Measurements from ENCODE around the gene AHNAK2. TPM values are rescaled to one million over a fixed set of nuclear protein-coding genes. Genes with fewer than 3 reads are reported as not detected.
A peak's percentile ranks its signal among the peaks of the same experiment; 100 is the strongest.

AHNAK2 gene
- total RNA-seq, 1 experiment from 2014 or later = 45.0 TPM

DNA sequence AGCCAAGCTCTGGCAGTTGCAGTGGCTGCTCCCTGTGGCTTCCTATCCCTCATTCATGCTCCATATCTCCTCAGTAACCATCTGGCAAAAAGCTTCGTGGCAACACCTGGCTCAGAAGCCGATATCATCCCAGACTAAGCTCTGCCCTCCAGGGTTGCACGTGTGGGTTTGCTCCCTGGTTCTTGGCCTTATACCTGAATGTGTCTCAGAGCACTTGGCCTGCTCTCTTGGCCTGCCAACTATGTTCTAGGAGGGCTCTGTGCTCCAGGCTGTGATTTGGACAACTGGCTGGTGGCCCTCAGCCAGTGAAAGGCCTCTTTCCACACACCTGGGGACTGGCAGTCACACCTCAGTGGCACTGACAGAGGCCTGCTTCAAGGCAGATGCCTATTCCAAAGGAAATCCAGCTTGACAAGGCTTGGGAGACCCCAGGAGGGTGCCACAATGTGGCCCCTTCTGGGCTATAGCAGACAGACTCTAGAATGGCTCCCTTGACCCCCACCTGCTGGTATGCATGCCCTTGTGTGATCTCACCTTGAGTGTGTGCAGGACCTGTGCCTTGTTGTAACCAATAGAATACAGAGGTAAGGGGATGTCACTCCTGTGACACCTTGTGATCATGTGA is 43.0 kb downstream of the AHNAK2 start (continued):
- TF ChIP-seq SRF (IDR thresholded peaks at IDR 0.05; ENCODE audit: low read depth) (no peak), EGR1 (IDR thresholded peaks at IDR 0.05; ENCODE audit: low read depth) (no peak)

GRCh38 chr14:104933746-104934733 is 44.1 kb downstream of the AHNAK2 start:
- RAD21 ChIA-PET (ENCODE audit: low non-redundant PET in 1 of 2, low total read pairs in 2 of 2, uncharacterized antibody in 2 of 2, unreplicated experiment in 2 of 2) = interaction anchor here (0.5 to 1.1 kb wide), 2 partner anchors 40 to 273 kb away, joined by 3 read pairs; no protein-coding TSS in a partner anchor
- Histone ChIP-seq H3K4me3 (replicated peaks in 1 of 2; ENCODE audit: low read depth in 1 of 2, low read length in 2 of 2) (peak overlapping the region in 1 of 2 experiments; percentile 34; a peak in 2 of 4 replicates), H3K9ac (ENCODE audit: low read length) (no peak overlapping the region), H3K4me1 (ENCODE audit: control insufficient read depth in 1 of 2, insufficient read depth in 2 of 2, low read length in 2 of 2) (peaks cover 0 to 7% of the 10 kb centered on the region in 2 experiments; a peak in 1 of 4 replicates), H4K20me1 (ENCODE audit: insufficient read depth) (no peaks in the 10 kb centered on the region), H2AFZ (ENCODE audit: low read depth, low read length, poor library complexity, severe bottlenecking) (no peak overlapping the region), H3K36me3 (ENCODE audit: control insufficient read depth in 1 of 2, insufficient read depth in 2 of 2, low read length in 2 of 2) (no peaks in the 10 kb centered on the region), H3K79me2 (ENCODE audit: insufficient read depth, low read length) (no peaks in the 10 kb centered on the region), H3K9me2 (ENCODE audit: insufficient read depth) (no peaks in the 10 kb centered on the region), H3K4me2 (ENCODE audit: low read length) (0 out of 2 replicates have a peak overlapping the region, but pooled peaks have one; percentile 27), H3K27ac (ENCODE audit: low read depth, low read length) (no peak overlapping the region), H3K9me3 (ENCODE audit: control insufficient read depth in 1 of 2, insufficient read depth in 1 of 2, low read depth in 1 of 2, low read length in 2 of 2) (no peaks in the 10 kb centered on the region), H3K27me3 (ENCODE audit: insufficient read depth, low read length) (no peaks in the 10 kb centered on the region)
- ATAC-seq = no peak
- no TSS peak for BruUV-seq (replicated peaks)
- DNase-seq (ENCODE audit: low read depth, low spot score) = no peak
- CTCF ChIA-PET = interaction anchor here (1.1 to 3.2 kb wide), 5 partner anchors 35 to 112 kb away, joined by 3 to 18 read pairs (median 3); no protein-coding TSS in a partner anchor
- intact Hi-C loops (cut with micrococcal nuclease) = loop anchor here (1.0 kb wide), 2 partner anchors 36 to 111 kb away; no protein-coding TSS in a partner anchor
- POLR2A ChIA-PET = interaction anchor here (1.7 kb wide), 1 partner anchor 40 kb away, joined by 5 read pairs; no protein-coding TSS in a partner anchor
- TF ChIP-seq CBX3 (IDR thresholded peaks at IDR 0.05; ENCODE audit: low read depth) (no peak), EZH2phosphoT487 (IDR thresholded peaks at IDR 0.05; ENCODE audit: borderline replicate concordance) (no peak), EZH2 (IDR thresholded peaks at IDR 0.05) (no peak), RAD21 (IDR thresholded peaks at IDR 0.05; ENCODE audit: low read depth) (no peak), TCF7L2 (IDR thresholded peaks at IDR 0.05; ENCODE audit: borderline replicate concordance, extremely low read depth, insufficient read depth, insufficient read length) (no peak), FOSL1 (IDR thresholded peaks at IDR 0.05; ENCODE audit: low read depth) (no peak), YY1 (IDR thresholded peaks at IDR 0.05; ENCODE audit: extremely low read depth, insufficient replicate concordance, low read depth, low read length) (no peak), POLR2AphosphoS5 (IDR thresholded peaks at IDR 0.05; ENCODE audit: low read depth, low read length) (no peak), MAX (IDR thresholded peaks at IDR 0.05) (no peak), ELF1 (IDR thresholded peaks at IDR 0.05; ENCODE audit: borderline replicate concordance, low read depth) (no peak), SRF (IDR thresholded peaks at IDR 0.05; ENCODE audit: low read depth) (no peak), EGR1 (IDR thresholded peaks at IDR 0.05; ENCODE audit: low read depth) (no peak), CTCF (IDR thresholded peaks at IDR 0.05 in 2 of 3, conservative IDR thresholded peaks at IDR 0.05 in 1 of 3; ENCODE audit: borderline replicate concordance in 1 of 3, insufficient read depth in 1 of 3, low read depth in 2 of 3, low read length in 2 of 3) (no peak), CEBPB (IDR thresholded peaks at IDR 0.05; ENCODE audit: low read depth) (no peak)
- TF ChIP-seq, protein P1, sequence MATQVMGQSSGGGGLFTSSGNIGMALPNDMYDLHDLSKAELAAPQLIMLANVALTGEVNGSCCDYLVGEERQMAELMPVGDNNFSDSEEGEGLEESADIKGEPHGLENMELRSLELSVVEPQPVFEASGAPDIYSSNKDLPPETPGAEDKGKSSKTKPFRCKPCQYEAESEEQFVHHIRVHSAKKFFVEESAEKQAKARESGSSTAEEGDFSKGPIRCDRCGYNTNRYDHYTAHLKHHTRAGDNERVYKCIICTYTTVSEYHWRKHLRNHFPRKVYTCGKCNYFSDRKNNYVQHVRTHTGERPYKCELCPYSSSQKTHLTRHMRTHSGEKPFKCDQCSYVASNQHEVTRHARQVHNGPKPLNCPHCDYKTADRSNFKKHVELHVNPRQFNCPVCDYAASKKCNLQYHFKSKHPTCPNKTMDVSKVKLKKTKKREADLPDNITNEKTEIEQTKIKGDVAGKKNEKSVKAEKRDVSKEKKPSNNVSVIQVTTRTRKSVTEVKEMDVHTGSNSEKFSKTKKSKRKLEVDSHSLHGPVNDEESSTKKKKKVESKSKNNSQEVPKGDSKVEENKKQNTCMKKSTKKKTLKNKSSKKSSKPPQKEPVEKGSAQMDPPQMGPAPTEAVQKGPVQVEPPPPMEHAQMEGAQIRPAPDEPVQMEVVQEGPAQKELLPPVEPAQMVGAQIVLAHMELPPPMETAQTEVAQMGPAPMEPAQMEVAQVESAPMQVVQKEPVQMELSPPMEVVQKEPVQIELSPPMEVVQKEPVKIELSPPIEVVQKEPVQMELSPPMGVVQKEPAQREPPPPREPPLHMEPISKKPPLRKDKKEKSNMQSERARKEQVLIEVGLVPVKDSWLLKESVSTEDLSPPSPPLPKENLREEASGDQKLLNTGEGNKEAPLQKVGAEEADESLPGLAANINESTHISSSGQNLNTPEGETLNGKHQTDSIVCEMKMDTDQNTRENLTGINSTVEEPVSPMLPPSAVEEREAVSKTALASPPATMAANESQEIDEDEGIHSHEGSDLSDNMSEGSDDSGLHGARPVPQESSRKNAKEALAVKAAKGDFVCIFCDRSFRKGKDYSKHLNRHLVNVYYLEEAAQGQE (IDR thresholded peaks at IDR 0.05; ENCODE audit: low read depth) = no peak
- TF ChIP-seq, protein P2, sequence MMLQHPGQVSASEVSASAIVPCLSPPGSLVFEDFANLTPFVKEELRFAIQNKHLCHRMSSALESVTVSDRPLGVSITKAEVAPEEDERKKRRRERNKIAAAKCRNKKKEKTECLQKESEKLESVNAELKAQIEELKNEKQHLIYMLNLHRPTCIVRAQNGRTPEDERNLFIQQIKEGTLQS (IDR thresholded peaks at IDR 0.05) = no peak

Measured in HCT116 (cell line).